ENCODE data around the gene MMP28.

- no peak for TF ChIP-seq POLR2A (IDR thresholded peaks at IDR 0.05; ENCODE audit: low read depth, low read length)
- TF ChIP-seq POLR2AphosphoS5 (IDR thresholded peaks at IDR 0.05; ENCODE audit: low read depth, low read length) = no peak
- no peak for TF ChIP-seq TAF1 (IDR thresholded peaks at IDR 0.05; ENCODE audit: borderline replicate concordance, low read depth, low read length)
Observed at GRCh38 chr17:35765756-35766488, 29.5 kb downstream of the MMP28 start.

Measured in GM12892 (cell line).